Naive thymus-derived CD4-positive, alpha-beta T cell (primary cell): ENCODE data around the gene KARS1. TPM values are rescaled to one million over a fixed set of nuclear protein-coding genes. Genes with fewer than 3 reads are reported as not detected.
A peak's percentile ranks its signal among the peaks of the same experiment; 100 is the strongest.

ENCODE experiments used
- ATAC-seq: fragments of 150-1000 bp; cut with Tn5 transposase; 2 replicates; pipeline ENCODE4 v1.10.0; 2021; ENCODE audit warnings: mild to moderate bottlenecking, moderate library complexity
- CTCF ChIA-PET: fragments of 350-600 bp; sonication (Branson Sonifier 250); formaldehyde crosslinking; loops from one replicate; lab custom pipeline; 2021; ENCODE audit warnings: antibody characterized with exemption; lab: Charles Lee
- POLR2A ChIA-PET: fragments of 350-600 bp; sonication (Branson Sonifier 250); formaldehyde crosslinking; loops from one replicate; lab custom pipeline; 2021; ENCODE audit warnings: antibody characterized with exemption, inconsistent platforms; lab: Charles Lee
- DNase-seq, 9 donors: peaks; one replicate each; pipeline versions ENCODE4 v3.0.0 to v3.0.0-alpha.2; 2020 to 2022; ENCODE audit warnings: mixed read lengths in 1 of 9
- H3K27ac ChIP-seq: one replicate; pipeline ENCODE4 v1.7.0; 2013; ENCODE audit warnings: mild to moderate bottlenecking, low read depth, low read length, moderate library complexity
- H3K27me3 ChIP-seq, 2 donors: one replicate each; pipeline ENCODE4 v1.7.0; 2013; ENCODE audit warnings: low read length in 2 of 2, mild to moderate bottlenecking in 2 of 2, moderate library complexity in 2 of 2; ENCODE audit not compliant: control insufficient read depth in 2 of 2, insufficient read depth in 2 of 2
- H3K36me3 ChIP-seq, 3 experiments: 1 replicate in 2 of 3; 2 replicates in 1 of 3; pipeline ENCODE4 v1.7.0; 2013; ENCODE audit warnings: low read length in 3 of 3, mild to moderate bottlenecking in 3 of 3, moderate library complexity in 1 of 3; ENCODE audit not compliant: insufficient read depth in 3 of 3, control insufficient read depth in 2 of 3
- H3K4me1 ChIP-seq, 2 donors: one replicate each; pipeline ENCODE4 v1.7.0; 2013; ENCODE audit warnings: low read length in 2 of 2, mild to moderate bottlenecking in 2 of 2, moderate library complexity in 1 of 2; ENCODE audit not compliant: control insufficient read depth in 2 of 2, insufficient read depth in 2 of 2
- H3K4me3 ChIP-seq: 2 replicates; pipeline ENCODE4 v1.7.0; 2013; ENCODE audit warnings: mild to moderate bottlenecking, low read length
- H3K9me3 ChIP-seq, 3 experiments: 1 replicate in 2 of 3; 2 replicates in 1 of 3; pipeline ENCODE4 v1.7.0; 2013; ENCODE audit warnings: low read length in 3 of 3; ENCODE audit not compliant: control insufficient read depth in 2 of 3
- H3K27ac Mint-ChIP-seq, 9 donors: one replicate each; pipeline ENCODE4 v1.8.0; 2020 to 2022; ENCODE audit warnings: mixed read lengths in 9 of 9, mild to moderate bottlenecking in 8 of 9, moderate library complexity in 5 of 9, inconsistent platforms in 2 of 9
- H3K27me3 Mint-ChIP-seq, 5 donors: one replicate each; pipeline ENCODE4 v1.8.0; 2021 to 2022; ENCODE audit warnings: mixed read lengths in 5 of 5, mild to moderate bottlenecking in 1 of 5
- H3K36me3 Mint-ChIP-seq, 5 donors: one replicate each; pipeline ENCODE4 v1.8.0; 2020 to 2022; ENCODE audit warnings: mixed read lengths in 5 of 5, mild to moderate bottlenecking in 3 of 5, inconsistent platforms in 1 of 5
- H3K4me1 Mint-ChIP-seq, 7 donors: one replicate each; pipeline ENCODE4 v1.8.0; 2020 to 2022; ENCODE audit warnings: mixed read lengths in 7 of 7, mild to moderate bottlenecking in 3 of 7, inconsistent platforms in 1 of 7
- H3K4me3 Mint-ChIP-seq, 10 donors: one replicate each; pipeline ENCODE4 v1.8.0; 2020 to 2022; ENCODE audit warnings: mild to moderate bottlenecking in 10 of 10, mixed read lengths in 10 of 10, moderate library complexity in 6 of 10, inconsistent platforms in 2 of 10
- H3K9me3 Mint-ChIP-seq, 11 donors: one replicate each; pipeline ENCODE4 v1.8.0; 2020 to 2022; ENCODE audit warnings: mixed read lengths in 11 of 11, mild to moderate bottlenecking in 4 of 11, inconsistent platforms in 1 of 11, moderate library complexity in 1 of 11
- intact Hi-C, 2 donors: fragments of 100-400 bp; cut with micrococcal nuclease; formaldehyde crosslinking; loops; one replicate each; pipeline ENCODE4 v1.15.1; 2023
- polyA plus RNA-seq, 2 donors: library from polyadenylated mRNA; unstranded; fragments of 300-500 nt; fragmentation: Illumina TruSeq; gene quantifications; one replicate each; pipeline ENCODE4 v1.2.3, GENCODE V29; 2021
- total RNA-seq, 6 experiments: library from RNA in 5 of 6; stranded (reverse) in 5 of 6; gene quantifications; 1 replicate in 5 of 6; 2 replicates in 1 of 6; pipeline ENCODE4 v1.2.3 and lab custom pipeline; 2021 to 2026

KARS1 gene
- total and polyA plus RNA-seq, 7 experiments from 2014 or later: 118 to 216 (median 141) TPM

DNA sequence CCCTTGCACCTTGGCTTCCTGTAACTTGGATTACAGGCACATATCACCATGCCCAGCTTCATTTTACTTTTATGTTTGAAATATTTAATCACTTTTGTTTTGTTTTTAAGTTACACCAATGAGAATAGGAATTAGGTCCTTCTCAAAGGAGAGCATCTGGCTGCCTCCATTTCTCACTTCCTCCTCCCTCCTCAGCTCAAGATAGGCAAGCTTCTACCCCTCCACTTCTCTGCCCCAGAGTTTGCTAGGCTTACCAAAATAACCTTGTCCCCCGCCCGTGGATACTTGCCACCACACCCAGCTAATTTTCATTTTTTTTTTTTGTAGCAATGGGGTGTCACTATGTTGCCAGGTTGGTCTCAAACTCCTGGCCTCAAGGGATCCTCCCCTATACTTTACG is 63.4 kb downstream of the KARS1 start:
- CTCF ChIA-PET: no interaction called here
- Histone ChIP-seq H3K9me3 (no peaks in the 10 kb centered on the region), H3K4me1 (no peaks in the 10 kb centered on the region), H3K27me3 (no peaks in the 10 kb centered on the region), H3K36me3 (peaks cover 0 to 8% (median 0%) of the 10 kb centered on the region in 3 experiments), H3K27ac (no peak overlapping the region), H3K4me3 (no peak overlapping the region)
- DNase-seq: no peak
- POLR2A ChIA-PET: no interaction called here
- Mint-ChIP-seq H3K27ac (peak overlapping the region in 5 of 9 donors; percentile 5 to 55 (median 23)), H3K4me3 (no peak overlapping the region), H3K4me1 (peaks cover 0 to 4% (median 0%) of the 10 kb centered on the region in 7 donors), H3K9me3 (no peaks in the 10 kb centered on the region), H3K36me3 (peaks cover 0 to 11% (median 0%) of the 10 kb centered on the region in 5 donors), H3K27me3 (no peaks in the 10 kb centered on the region)
- no peak for ATAC-seq
- intact Hi-C loops: no loop called here

DNA sequence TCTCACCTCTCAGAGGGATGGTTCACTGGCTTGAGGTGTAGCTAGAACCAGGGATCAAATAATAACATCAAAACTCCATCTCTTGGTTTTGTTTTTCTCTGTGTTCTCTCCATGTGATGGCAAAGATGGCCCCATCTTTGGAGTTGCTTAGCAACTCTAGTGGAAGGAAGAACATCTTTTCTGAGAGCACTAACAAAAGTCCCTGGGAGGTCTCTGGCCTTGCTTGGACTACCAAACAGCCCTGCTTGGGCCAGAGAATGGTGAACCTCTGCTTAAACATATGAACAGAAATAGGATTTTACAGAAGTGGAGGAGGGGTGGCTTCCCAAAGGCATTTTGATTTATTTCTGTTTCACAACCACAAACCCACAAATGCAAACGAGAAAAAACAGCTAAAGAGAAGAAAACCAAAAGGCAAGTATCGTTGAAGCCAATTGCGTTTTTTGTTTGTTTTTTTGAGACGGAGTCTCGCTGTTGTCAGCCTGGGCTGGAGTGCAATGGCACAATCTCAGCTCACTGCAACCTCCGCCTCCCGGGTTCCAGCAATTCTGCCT is 68.1 kb downstream of the KARS1 start:
- Histone ChIP-seq H3K27ac (no peak overlapping the region), H3K27me3 (no peaks in the 10 kb centered on the region), H3K4me1 (no peaks in the 10 kb centered on the region), H3K9me3 (no peaks in the 10 kb centered on the region), H3K4me3 (no peak overlapping the region), H3K36me3 (peaks cover 7 to 50% (median 17%) of the 10 kb centered on the region in 3 experiments)
- CTCF ChIA-PET: interaction anchor here (0.8 kb wide), 1 partner anchor 40 kb away, joined by 4 read pairs; no protein-coding TSS in a partner anchor
- POLR2A ChIA-PET: interaction anchor here (1.1 kb wide), 1 partner anchor 12 kb away, joined by 4 read pairs; no protein-coding TSS in a partner anchor
- peak overlapping the region in 2 of 9 donors; percentile 45 to 62 for H3K27ac Mint-ChIP-seq
- intact Hi-C loops: loop anchor here in 1 of 2 donors (10.0 kb wide), 1 partner anchor 185 kb away; no protein-coding TSS in a partner anchor
- H3K27me3 Mint-ChIP-seq: no peaks in the 10 kb centered on the region
- no peak overlapping the region for H3K4me3 Mint-ChIP-seq
- H3K4me1 Mint-ChIP-seq: peaks cover 0 to 15% (median 9%) of the 10 kb centered on the region in 7 donors
- DNase-seq: no peak
- ATAC-seq: no peak
- peaks cover 0 to 30% (median 8%) of the 10 kb centered on the region in 5 donors for H3K36me3 Mint-ChIP-seq
- no peaks in the 10 kb centered on the region for H3K9me3 Mint-ChIP-seq

DNA sequence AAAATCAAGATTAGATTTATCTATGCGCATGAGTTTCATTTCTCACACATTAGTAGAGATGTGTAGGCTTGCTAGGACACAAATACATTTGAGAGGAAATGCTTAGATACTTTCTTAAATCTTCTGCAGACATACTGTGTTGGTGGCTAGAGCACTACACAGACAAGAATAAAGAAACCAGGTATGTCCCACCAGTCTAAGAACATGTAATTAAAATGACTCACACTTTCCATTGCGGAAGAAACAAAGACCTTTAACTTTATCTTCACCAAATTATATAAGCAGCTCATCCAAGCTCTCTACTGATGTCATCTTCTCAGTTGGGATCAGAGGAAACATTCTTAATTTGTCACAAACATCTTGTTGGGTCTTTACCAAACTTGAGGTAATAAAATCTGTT is 68.7 kb downstream of the KARS1 start:
- Mint-ChIP-seq H3K4me3 (no peak overlapping the region), H3K9me3 (no peaks in the 10 kb centered on the region), H3K27me3 (no peaks in the 10 kb centered on the region), H3K27ac (peak overlapping the region in 4 of 9 donors; percentile 32 to 62 (median 48)), H3K36me3 (peaks cover 0 to 34% (median 10%) of the 10 kb centered on the region in 5 donors), H3K4me1 (peaks cover 0 to 14% (median 9%) of the 10 kb centered on the region in 7 donors)
- peaks cover 13 to 56% (median 17%) of the 10 kb centered on the region in 3 experiments for H3K36me3 ChIP-seq
- POLR2A ChIA-PET: interaction anchor here (1.1 kb wide), 1 partner anchor 11 kb away, joined by 4 read pairs; no protein-coding TSS in a partner anchor
- no peaks in the 10 kb centered on the region for H3K4me1 ChIP-seq
- CTCF ChIA-PET: interaction anchor here (0.8 kb wide), 1 partner anchor 41 kb away, joined by 4 read pairs; no protein-coding TSS in a partner anchor
- H3K27me3 ChIP-seq: no peaks in the 10 kb centered on the region
- DNase-seq: no peak
- intact Hi-C loops: loop anchor here in 1 of 2 donors (10.0 kb wide), 1 partner anchor 186 kb away; no protein-coding TSS in a partner anchor
- ATAC-seq: no peak
- no peak overlapping the region for H3K27ac ChIP-seq
- H3K4me3 ChIP-seq: no peak overlapping the region
- no peaks in the 10 kb centered on the region for H3K9me3 ChIP-seq

DNA sequence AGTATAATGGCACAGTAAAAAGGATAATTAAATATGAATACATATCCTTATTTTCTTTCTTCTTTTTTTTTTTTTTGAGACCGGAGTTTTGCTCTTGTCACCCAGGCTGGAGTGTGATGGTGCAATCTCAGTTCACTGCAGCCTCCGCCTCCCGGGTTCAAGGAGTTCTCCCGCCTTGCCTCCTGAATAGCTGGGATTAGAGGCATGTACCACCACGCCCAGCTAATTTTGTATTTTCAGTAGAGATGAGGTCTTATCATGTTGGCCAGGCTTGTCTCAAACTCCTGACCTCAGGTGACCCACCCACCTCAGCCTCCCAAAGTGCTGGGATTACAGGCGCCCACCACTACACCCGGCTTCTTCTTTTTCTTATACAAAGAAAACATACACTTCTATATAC is 69.3 kb downstream of the KARS1 start:
- POLR2A ChIA-PET: no interaction called here
- H3K9me3 ChIP-seq: no peaks in the 10 kb centered on the region
- no peaks in the 10 kb centered on the region for H3K27me3 ChIP-seq
- DNase-seq: no peak
- ATAC-seq: no peak
- CTCF ChIA-PET: no interaction called here
- peaks cover 2 to 39% (median 13%) of the 10 kb centered on the region in 5 donors for H3K36me3 Mint-ChIP-seq
- H3K4me1 ChIP-seq: no peaks in the 10 kb centered on the region
- no peak overlapping the region for H3K4me3 Mint-ChIP-seq
- no peaks in the 10 kb centered on the region for H3K9me3 Mint-ChIP-seq
- peak overlapping the region in 2 of 9 donors; percentile 32 to 38 for H3K27ac Mint-ChIP-seq
- no peak overlapping the region for H3K4me3 ChIP-seq
- intact Hi-C loops: loop anchor here in 1 of 2 donors (10.0 kb wide), 1 partner anchor 187 kb away; no protein-coding TSS in a partner anchor
- peaks cover 2 to 19% (median 13%) of the 10 kb centered on the region in 7 donors for H3K4me1 Mint-ChIP-seq
- H3K27ac ChIP-seq: no peak overlapping the region
- H3K36me3 ChIP-seq: peaks cover 14 to 61% (median 18%) of the 10 kb centered on the region in 3 experiments
- no peaks in the 10 kb centered on the region for H3K27me3 Mint-ChIP-seq

Other genes with a start within 250 kb of the KARS1 start
- 10 to 100 TPM; 34.9 to 41.4 (median 39.4) TPM for gene CFDP1, start 214.2 kb downstream of the KARS1 start, total RNA-seq
- gene CFDP1, start 214.2 kb downstream of the KARS1 start, polyA plus RNA-seq: 10 to 100 TPM; 36.6 to 42.1 TPM
- gene TMEM170A, start 183.0 kb downstream of the KARS1 start, total RNA-seq: 10 to 100 TPM; 31.0 to 50.9 (median 46.6) TPM
- gene TMEM170A, start 183.0 kb downstream of the KARS1 start, polyA plus RNA-seq: 10 to 100 TPM; 33.4 to 34.7 TPM
- under 1 TPM in 3 of 5 experiments, not detected in 2; 0.05 to 0.14 (median 0.11) TPM for gene CHST6, start 152.2 kb downstream of the KARS1 start, total RNA-seq
- gene CHST6, start 152.2 kb downstream of the KARS1 start, polyA plus RNA-seq: not detected
- not detected for gene CHST5, start 111.6 kb downstream of the KARS1 start, total RNA-seq
- not detected for gene CHST5, start 111.6 kb downstream of the KARS1 start, polyA plus RNA-seq
- gene TMEM231, start 91.4 kb downstream of the KARS1 start, total RNA-seq: 1 to 10 TPM; 1.5 to 3.9 (median 3.4) TPM
- gene TMEM231, start 91.4 kb downstream of the KARS1 start, polyA plus RNA-seq: 1 to 10 TPM; 1.3 to 2.4 TPM
- gene GABARAPL2, start 81.3 kb downstream of the KARS1 start, total RNA-seq: 10 to 100 TPM; 57.9 to 81.2 (median 75.6) TPM
- 100 to 1,000 TPM; 187 to 293 TPM for gene GABARAPL2, start 81.3 kb downstream of the KARS1 start, polyA plus RNA-seq
- gene ADAT1, start 24.4 kb downstream of the KARS1 start, total RNA-seq: 10 to 100 TPM; 41.3 to 69.4 (median 63.6) TPM
- gene ADAT1, start 24.4 kb downstream of the KARS1 start, polyA plus RNA-seq: 10 to 100 TPM; 35.6 to 36.1 TPM
- gene TERF2IP, start 108 bp upstream of the KARS1 start, total RNA-seq: 10 to 100 TPM; 70.8 to 90.4 (median 88.7) TPM
- gene TERF2IP, start 108 bp upstream of the KARS1 start, polyA plus RNA-seq: 100 to 1,000 TPM; 105 to 168 TPM
- gene CPHXL2, start 29.3 kb upstream of the KARS1 start, total RNA-seq: not detected
- gene CPHXL2, start 29.3 kb upstream of the KARS1 start, polyA plus RNA-seq: not detected
- gene DUXB, start 53.8 kb upstream of the KARS1 start, total RNA-seq: not detected
- not detected for gene DUXB, start 53.8 kb upstream of the KARS1 start, polyA plus RNA-seq
- not detected for gene CPHXL, start 78.8 kb upstream of the KARS1 start, total RNA-seq
- gene CPHXL, start 78.8 kb upstream of the KARS1 start, polyA plus RNA-seq: not detected